ENCODE data around the gene KIFAP3.
"Not testable (repeated sequence)": the region's sequence is repeated elsewhere in the genome, so short reads cannot be mapped to it uniquely, and the experiment has no call there.

Gene KIFAP3

DNA sequence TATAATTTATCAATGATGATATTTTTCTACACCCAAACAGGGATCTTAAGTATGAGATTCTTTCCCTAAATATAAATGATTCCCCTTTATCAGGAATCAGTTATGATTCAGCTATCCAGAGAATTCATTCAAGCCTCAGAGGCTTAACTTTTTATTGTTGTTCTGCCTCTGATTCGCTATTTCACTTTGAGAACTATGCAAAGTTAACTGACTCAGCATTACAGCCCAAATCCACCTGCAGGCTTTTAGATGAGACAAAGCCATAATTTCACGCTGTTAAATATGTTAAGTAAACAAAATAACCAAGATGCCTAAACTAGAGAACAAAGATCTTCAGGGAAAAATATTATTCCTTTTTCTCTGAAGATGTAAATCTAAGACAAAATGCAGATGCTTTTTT is 189.3 kb downstream of the KIFAP3 start:
- DNase-seq, result no peak

DNA sequence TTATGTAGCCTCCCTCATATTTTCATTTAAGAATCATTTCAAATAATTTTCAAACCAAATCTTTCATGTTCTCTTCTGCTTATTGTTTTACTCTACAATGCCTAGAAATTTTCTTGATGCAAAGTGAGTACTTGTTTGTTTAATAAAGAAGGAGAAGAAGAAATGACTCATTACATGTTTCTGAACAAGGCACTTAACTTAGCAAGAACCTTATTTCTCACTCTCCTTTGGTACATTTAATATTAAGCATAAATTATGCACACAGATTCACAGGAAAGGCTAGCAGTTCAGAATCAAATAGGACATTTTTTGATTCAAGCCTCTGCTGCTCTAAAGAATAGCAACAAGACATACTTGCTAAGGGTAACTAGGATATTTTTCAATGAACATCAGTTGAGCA is 189.9 kb downstream of the KIFAP3 start:
- DNase-seq, result no peak

DNA sequence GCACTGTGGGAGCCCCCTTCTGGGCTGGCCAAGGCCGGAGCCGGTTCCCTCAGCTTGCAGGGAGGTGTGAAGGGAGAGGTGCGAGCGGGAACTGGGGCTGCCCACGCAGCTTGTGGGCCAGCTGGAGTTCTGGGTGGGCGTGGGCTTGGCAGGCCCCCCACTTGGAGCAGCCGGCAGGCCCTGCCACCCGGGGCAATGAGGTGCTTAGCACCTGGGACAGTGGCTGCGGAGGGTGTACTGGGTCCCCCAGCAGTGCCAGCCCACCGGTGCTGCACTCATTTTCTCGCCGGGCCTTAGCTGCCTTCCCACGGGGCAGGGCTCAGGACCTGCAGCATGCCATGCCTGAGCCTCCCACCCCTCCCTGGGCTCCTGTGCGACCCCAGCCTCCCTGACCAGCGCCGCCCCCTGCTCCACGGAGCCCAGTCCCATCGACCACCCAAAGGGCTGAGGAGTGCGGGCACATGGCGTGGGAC is 192.4 kb downstream of the KIFAP3 start:
- DNase-seq, result no peak

DNA sequence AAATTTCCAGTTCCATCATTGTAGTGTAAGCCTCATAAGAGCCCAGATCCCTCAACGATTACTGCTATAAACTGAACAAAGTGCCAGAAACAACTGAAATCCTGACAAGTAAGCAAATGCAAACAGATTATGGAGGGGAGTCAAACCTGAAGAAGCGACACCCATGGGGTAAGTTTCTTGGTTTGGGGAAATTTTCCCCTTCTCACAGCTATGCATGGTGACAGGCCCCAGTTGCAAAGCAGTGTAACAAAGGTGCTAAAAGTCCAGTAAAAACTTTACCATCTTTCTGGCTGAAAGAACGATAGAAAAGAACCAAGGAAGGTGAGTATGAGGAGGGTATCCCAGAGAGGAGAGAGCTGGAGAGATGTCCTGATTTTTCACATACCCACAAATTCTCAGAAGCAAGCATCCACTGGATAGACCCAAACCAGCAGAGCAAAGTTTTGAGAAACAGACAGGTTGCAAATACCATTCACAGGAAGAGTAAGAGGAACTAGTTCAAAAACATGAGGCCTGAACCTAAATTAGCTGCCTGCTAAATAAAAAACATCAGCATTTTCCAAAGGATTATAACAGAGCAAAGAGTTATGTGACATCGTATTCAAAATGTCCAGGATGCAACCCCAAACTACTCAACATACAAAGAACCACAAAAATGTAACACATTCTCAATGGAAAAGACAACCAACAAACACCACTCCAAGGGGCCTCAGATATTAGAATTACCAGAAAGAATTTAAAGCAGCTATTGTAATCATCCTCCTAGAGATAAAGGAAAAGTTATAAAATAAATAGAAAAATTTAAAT is 195.3 kb downstream of the KIFAP3 start:
- no peak for DNase-seq

DNA sequence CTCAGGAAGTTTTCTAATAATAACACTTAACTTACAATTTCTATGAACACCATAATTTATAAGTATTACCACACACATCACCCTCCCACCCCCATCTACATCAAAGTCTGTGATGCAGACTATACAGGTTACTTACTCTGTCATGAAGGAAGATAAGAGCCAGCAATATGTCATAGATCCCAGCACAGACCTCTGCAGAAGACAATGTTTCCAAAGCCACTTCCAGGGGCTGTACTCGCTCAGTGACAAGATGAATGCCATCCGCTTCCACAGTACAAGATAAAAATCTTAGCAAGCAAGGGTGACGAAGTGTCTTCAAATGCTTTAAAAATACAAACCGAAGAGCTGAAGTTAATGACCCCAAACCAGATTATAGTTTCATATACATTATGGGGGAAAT is 196.0 kb downstream of the KIFAP3 start:
- no peak for DNase-seq

DNA sequence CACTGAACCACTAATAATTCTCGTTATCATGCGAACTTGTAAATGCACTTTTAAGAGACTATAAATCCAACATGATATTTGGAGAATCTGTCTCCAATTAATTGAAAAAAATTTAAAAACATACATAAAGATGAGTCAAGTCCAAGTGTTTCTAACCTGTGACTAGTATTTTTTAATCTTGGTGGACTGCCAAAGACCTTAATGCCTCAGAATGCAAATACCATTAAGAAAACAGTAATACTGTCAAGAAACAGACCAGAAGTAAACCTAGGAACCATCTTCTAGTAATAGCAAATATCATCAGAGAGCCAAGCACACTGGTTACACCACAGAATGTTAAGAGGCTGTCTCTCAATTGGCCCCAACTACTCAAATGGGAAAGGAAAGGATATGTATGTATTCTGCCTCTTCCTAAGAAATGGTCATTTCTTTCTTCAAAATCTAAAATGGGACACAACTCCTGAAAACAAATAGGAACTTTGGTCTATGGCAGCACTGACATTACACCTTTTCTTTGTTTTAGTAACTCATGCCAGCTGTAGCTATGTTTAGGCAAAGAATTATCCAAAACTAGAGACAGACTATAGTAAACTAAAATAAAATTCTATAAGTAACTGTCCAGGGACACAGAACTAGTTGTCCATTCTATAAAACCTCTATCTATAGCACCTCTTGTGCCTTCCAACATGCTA is 196.5 kb downstream of the KIFAP3 start:
- no peak for DNase-seq

DNA sequence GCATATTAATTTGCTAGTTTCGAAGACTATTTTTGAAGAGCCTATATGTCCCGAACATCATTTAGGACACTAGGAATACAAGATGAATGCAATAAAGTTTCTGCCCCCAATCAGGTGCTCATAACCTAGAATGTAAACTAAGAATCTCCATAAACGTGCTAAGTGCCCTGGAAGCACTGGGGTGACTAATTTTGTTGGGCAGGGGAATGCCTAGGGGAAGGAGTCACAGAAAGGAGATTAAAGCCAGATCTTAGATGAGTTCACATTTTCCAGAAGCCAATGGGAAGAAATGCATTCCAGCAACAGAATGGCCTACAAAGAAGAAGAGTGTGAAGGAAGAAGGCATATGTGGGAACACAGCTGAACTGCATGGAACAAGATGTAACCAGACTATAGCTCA is 200.3 kb downstream of the KIFAP3 start:
- no peak for DNase-seq

DNA sequence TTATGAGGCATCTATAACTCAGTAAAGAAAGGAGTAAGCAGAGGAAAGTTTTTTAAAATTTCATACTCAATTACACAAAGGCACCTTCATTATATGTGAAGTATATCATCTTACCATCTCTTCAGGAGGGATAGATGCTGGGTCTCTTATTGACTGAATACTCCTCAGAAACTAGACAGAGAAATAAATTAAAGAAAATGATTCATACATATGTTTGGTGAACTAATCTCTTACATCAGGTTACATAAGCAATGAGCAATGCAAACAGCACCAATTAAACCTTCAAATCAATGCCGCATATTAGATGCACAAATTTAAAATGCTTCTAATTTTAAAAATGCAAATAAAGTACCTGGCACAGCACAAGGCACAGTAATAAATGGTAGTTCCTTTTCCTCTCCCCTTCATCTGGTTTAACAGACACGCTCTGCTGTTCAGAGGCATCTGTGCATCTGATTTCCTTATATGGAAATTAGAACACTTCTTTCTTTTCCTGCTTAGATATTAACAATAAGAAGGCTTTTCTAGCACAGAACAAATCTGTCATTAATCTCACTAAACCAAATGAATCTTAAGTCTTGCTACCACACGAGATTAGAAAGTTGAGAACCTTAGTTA is 200.8 kb downstream of the KIFAP3 start:
- no peak for DNase-seq

DNA sequence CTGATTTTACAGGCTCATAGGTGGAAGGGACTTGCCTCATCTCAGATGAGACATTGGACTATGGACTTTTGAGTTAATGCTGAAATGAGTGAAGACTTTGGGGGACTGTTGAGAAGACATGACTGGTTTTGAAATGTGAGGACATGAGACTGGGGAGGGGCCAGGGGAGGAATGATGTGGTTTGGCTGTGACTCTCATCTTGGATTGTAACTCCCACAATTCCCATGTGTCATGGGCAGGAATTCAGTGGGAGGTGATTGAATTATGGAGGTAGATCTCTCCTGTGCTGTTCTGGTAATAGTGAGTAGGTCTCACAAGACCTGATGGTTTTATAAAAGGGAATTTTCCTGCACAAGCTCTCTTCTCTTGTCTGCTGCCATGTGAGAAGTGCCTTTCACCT is 201.6 kb downstream of the KIFAP3 start:
- no peak for DNase-seq

DNA sequence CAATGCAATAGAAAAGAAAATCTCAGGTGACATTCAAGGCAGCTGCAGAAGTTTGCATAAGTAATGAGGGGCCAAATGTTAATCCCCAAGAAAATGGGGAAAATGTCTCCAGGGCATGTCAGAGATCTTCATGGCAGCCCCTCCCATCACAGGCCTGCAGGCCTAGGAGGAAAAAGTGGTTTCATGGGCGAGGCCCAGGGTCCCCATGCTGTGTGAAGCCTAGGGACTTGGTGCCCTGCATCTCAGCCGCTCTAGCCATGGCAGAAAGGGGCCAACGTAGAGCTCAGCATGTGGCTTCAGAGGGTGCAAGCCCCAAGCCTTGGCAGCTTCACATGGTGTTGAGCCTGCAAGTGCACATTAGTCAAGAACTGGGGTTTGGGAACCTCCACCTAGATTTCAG is 202.5 kb downstream of the KIFAP3 start:
- DNase-seq, result not testable (repeated sequence)
